Natural killer cell (primary cell): ENCODE data around the gene C5orf52. TPM values are rescaled to one million over a fixed set of nuclear protein-coding genes. Genes with fewer than 3 reads are reported as not detected.

Experiments
- ATAC-seq, 3 donors: fragments of 150-1000 bp in 2 of 3; fragments of 200-7000 bp in 1 of 3; cut with Tn5 transposase; 1 replicate in 1 of 3; 2 replicates in 2 of 3; pipeline ENCODE4 v1.10.0; 2021; ENCODE audit warnings: mild to moderate bottlenecking in 2 of 3, moderate library complexity in 2 of 3
- DNase-seq, 2 donors: peaks; one replicate each; pipeline versions ENCODE4 v3.0.0 to v3.0.0-alpha.2; 2013 to 2021; ENCODE audit warnings: mixed read lengths in 1 of 2
- H3K27ac ChIP-seq: one replicate; pipeline ENCODE4 v1.5.1; 2013; ENCODE audit warnings: mild to moderate bottlenecking, low read length
- H3K27me3 ChIP-seq: one replicate; pipeline ENCODE4 v1.6.1; 2013; ENCODE audit warnings: low read length; ENCODE audit not compliant: control insufficient read depth, insufficient read depth
- H3K36me3 ChIP-seq: one replicate; pipeline ENCODE4 v1.6.1; 2013; ENCODE audit warnings: low read length; ENCODE audit not compliant: control insufficient read depth, insufficient read depth
- H3K4me1 ChIP-seq: one replicate; pipeline ENCODE4 v1.6.1; 2013; ENCODE audit warnings: low read length; ENCODE audit not compliant: control insufficient read depth, insufficient read depth
- H3K4me3 ChIP-seq: one replicate; pipeline ENCODE4 v1.5.1; 2013; ENCODE audit warnings: low read length
- H3K9me3 ChIP-seq: one replicate; pipeline ENCODE4 v1.6.1; 2013; ENCODE audit warnings: low read length; ENCODE audit not compliant: control insufficient read depth, insufficient read depth
- H3K27ac Mint-ChIP-seq, 2 donors: one replicate each; pipeline ENCODE4 v1.8.0; 2022; ENCODE audit warnings: mild to moderate bottlenecking in 2 of 2, mixed read lengths in 2 of 2, moderate library complexity in 1 of 2
- H3K27me3 Mint-ChIP-seq, 2 donors: one replicate each; pipeline ENCODE4 v1.8.0; 2022; ENCODE audit warnings: low read depth in 2 of 2, mixed read lengths in 2 of 2
- H3K36me3 Mint-ChIP-seq: one replicate; pipeline ENCODE4 v1.8.0; 2022; ENCODE audit warnings: mixed read lengths
- H3K4me1 Mint-ChIP-seq, 2 donors: one replicate each; pipeline ENCODE4 v1.8.0; 2022; ENCODE audit warnings: mixed read lengths in 2 of 2
- H3K4me3 Mint-ChIP-seq: one replicate; pipeline ENCODE4 v1.8.0; 2022; ENCODE audit warnings: mild to moderate bottlenecking, moderate library complexity, mixed read lengths
- H3K9me3 Mint-ChIP-seq, 2 donors: one replicate each; pipeline ENCODE4 v1.8.0; 2022; ENCODE audit warnings: mixed read lengths in 2 of 2
- CTCF ChIP-seq: fragments of 200-600 bp; IDR thresholded peaks from one replicate; pipeline ENCODE4 v1.8.0; 2022; ENCODE audit warnings: antibody characterized with exemption
- WGBS: methylation state at CpG from one replicate; pipeline ENCODE4 v1.1.7; 2013; ENCODE audit warnings: missing lambda C conversion rate; ENCODE audit not compliant: insufficient coverage; 5-methylcytosine and 5-hydroxymethylcytosine counted together
- intact Hi-C: fragments of 100-400 bp; cut with micrococcal nuclease; formaldehyde crosslinking; loops from one replicate; pipeline ENCODE4 v1.14.2; 2022
- total RNA-seq, 4 donors: library from RNA; stranded (reverse); fragments of 120-200 nt in 1 of 4; gene quantifications; one replicate each; pipeline versions ENCODE4 v1.2.3 to v1.2.4, GENCODE V29; 2013 to 2022

C5orf52 gene
- not detected for total RNA-seq
- total RNA-seq (2013), result not detected

DNA sequence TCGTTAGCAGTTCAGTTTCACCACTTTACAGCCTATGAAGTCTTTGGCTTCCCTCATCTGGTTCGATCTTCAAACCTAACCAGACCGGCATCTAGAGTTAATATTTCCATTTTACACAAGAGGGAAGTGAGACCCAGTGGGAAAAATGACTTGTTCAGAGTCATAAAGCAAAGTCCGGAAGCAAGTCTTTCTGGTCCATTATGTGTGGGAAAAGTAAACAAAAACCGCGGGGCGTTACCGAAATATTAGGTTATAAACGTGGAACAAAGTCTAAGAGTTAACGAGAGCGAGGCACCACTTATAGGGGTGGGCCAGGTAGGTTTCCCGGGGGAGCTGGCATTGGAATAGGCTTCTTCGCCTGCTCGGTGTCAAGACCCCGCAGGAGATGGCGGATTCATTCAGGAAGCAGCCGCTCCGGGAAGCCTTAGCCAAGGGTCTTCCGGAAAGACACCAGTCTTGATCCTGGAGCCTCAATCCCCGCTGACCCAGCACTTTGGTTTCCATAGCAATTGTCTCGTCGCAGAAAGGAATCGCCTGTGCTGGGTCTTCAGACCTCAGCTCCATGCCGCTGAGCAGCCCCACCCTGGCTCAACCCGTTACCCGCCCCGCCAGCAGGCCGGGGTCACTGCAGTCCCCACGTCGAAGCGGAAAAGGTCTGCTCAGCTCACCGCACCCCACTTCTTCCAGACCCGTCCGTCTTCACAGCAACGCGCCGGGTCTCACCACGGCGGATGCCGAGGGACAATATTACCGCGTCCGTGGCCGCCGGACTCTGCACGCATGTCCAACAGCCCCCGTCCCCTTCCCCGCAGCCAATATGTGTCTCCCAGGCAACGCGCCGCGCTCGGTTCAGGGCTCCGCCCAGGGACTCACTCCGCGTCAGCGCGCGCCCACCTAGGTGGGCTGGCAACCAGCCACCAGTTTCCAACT, at the start of gene C5orf52:
C5orf52 (plus strand) TSS at position 872 of the 930 bp plus-strand sequence. CDS start 82 bp downstream, outside the sequence.
- H3K4me1 Mint-ChIP-seq, result peaks cover 24 to 27% of the 10 kb centered on the region in 2 donors
- DNase-seq (peak in 1 of 2 donors; percentile 29), ATAC-seq (peak; percentile 47 to 51 (median 47))
- no peaks in the 10 kb centered on the region for H3K36me3 ChIP-seq
- peaks cover 21% of the 10 kb centered on the region for H3K27me3 ChIP-seq
- H3K27ac ChIP-seq, result no peak within 1 kb of the TSS
- H3K27me3 Mint-ChIP-seq, result peaks cover 43 to 52% of the 10 kb centered on the region in 2 donors
- peak within 1 kb of the TSS; percentile 41 for H3K4me3 ChIP-seq
- no peaks in the 10 kb centered on the region for H3K9me3 ChIP-seq
- TF ChIP-seq CTCF, result no peak
- intact Hi-C loops, result loop anchor here (5.0 kb wide), 1 partner anchor 71 kb away; the partner anchor contains the start of gene LSM11
- H3K4me1 ChIP-seq, result peaks cover 13% of the 10 kb centered on the region
- peak within 1 kb of the TSS in 1 of 2 donors; percentile 73 for H3K27ac Mint-ChIP-seq
- H3K36me3 Mint-ChIP-seq, result peaks cover 6% of the 10 kb centered on the region
- 1% methylated on average over 57 of the region's 59 CpGs for WGBS
- H3K4me3 Mint-ChIP-seq, result peak within 1 kb of the TSS; percentile 82
- no peaks in the 10 kb centered on the region for H3K9me3 Mint-ChIP-seq

- H3K27me3 Mint-ChIP-seq, result peaks cover 3 to 42% of the 10 kb centered on the region in 2 donors
- DNase-seq (no peak), ATAC-seq (no peak)
- H3K4me3 Mint-ChIP-seq, result no peak overlapping the region
- intact Hi-C loops, result no loop called here
- peaks cover 11% of the 10 kb centered on the region for H3K36me3 Mint-ChIP-seq
- Histone ChIP-seq H3K27me3 (no peaks in the 10 kb centered on the region), H3K9me3 (no peaks in the 10 kb centered on the region), H3K4me3 (no peak overlapping the region), H3K36me3 (no peaks in the 10 kb centered on the region), H3K27ac (no peak overlapping the region), H3K4me1 (no peaks in the 10 kb centered on the region)
- H3K27ac Mint-ChIP-seq, result no peak overlapping the region
- no peak for TF ChIP-seq CTCF
- 83% methylated on average over 1 of the region's 2 CpGs for WGBS
- no peaks in the 10 kb centered on the region for H3K9me3 Mint-ChIP-seq
- no peaks in the 10 kb centered on the region for H3K4me1 Mint-ChIP-seq
Measured at GRCh38 chr5:157624144-157624543, 47.2 kb upstream of the C5orf52 start.

DNA sequence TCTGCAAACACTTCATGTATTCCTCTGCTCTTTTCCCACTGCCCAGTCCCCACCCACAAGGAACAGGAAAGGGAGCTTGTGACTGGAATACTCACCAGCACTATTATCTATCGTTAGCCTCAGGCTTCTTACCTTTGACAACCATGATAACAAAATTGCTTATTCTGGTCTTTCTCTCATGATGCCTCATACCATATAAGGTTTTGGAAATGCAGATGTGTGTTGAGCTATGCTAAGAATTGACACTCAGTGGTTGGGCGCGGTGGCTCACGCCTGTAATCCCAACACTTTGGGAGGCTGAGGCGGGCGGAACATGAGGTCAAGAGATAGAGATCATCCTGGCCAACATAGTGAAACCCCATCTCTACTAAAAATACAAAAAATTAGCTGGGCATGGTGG, 44.5 kb upstream of the C5orf52 start:
- 96% methylated on average over 6 of the region's 6 CpGs for WGBS
- H3K9me3 ChIP-seq, result no peaks in the 10 kb centered on the region
- H3K36me3 ChIP-seq, result no peaks in the 10 kb centered on the region
- Mint-ChIP-seq H3K27ac (no peak overlapping the region), H3K27me3 (peaks cover 2 to 33% of the 10 kb centered on the region in 2 donors), H3K9me3 (no peaks in the 10 kb centered on the region), H3K36me3 (peaks cover 3% of the 10 kb centered on the region), H3K4me3 (no peak overlapping the region), H3K4me1 (no peaks in the 10 kb centered on the region)
- ATAC-seq, result no peak
- no peak for DNase-seq
- intact Hi-C loops, result no loop called here
- no peak overlapping the region for H3K4me3 ChIP-seq
- no peak overlapping the region for H3K27ac ChIP-seq
- H3K4me1 ChIP-seq, result no peaks in the 10 kb centered on the region
- no peak for TF ChIP-seq CTCF
- no peaks in the 10 kb centered on the region for H3K27me3 ChIP-seq
